ENCODE measurements around the gene CHRNA9. TPM values are rescaled to one million over a fixed set of nuclear protein-coding genes. Genes with fewer than 3 reads are reported as not detected.

The CHRNA9 gene
- total and polyA plus RNA-seq, 2 of the 13 experiments (the other 11 are each of a cell fraction or from before 2014, with no cell fraction given), result not detected

DNA sequence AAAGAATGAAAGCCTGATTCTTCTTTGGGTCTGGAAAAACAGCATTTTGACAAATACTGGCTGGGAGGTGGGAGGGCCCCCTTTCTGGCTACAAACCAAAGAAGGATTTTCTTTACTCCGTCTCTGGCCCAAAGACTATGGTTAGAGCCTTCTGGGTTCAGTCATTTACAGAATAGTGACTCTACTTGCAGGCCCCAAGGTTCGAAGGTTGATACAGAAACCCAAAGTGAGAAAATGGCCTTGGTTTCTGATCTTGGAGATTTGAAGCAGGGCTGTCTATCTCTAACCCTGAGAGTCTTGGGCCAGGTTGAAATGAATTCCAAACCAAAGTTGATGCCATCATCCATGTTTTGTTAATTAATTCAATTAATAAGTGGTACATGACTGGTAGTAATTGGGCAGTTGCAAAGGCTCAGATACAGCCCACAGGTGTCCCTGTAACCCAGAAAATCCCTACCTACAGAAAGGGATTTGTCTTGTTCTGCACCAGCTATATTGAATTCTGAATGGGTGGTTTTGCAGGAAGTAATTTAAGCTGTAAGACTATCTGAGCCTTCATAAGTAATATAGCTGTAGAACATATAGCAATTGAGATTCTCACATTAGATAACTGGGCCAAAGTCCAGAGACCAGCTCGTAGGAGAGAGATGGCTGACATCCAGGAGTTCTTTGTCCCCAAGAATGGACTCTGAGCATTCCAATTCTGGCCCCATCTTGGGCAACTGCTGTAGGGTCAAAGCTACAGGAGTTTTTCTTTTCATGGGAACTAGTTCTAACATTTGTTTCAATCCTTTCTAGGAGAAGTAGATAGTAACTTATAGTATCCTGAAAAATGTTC lies 34.5 kb downstream of the CHRNA9 start (continued):
- TF ChIP-seq, protein P1, sequence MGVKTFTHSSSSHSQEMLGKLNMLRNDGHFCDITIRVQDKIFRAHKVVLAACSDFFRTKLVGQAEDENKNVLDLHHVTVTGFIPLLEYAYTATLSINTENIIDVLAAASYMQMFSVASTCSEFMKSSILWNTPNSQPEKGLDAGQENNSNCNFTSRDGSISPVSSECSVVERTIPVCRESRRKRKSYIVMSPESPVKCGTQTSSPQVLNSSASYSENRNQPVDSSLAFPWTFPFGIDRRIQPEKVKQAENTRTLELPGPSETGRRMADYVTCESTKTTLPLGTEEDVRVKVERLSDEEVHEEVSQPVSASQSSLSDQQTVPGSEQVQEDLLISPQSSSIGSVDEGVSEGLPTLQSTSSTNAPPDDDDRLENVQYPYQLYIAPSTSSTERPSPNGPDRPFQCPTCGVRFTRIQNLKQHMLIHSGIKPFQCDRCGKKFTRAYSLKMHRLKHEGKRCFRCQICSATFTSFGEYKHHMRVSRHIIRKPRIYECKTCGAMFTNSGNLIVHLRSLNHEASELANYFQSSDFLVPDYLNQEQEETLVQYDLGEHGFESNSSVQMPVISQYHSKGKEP (CRISPR knock-in tag; IDR thresholded peaks at IDR 0.05), result no peak
- TF ChIP-seq FOXM1 (CRISPR knock-in tag; IDR thresholded peaks at IDR 0.05), result no peak
- no peak for TF ChIP-seq MIER2 (CRISPR knock-in tag; IDR thresholded peaks at IDR 0.05)
- TF ChIP-seq, protein P2, sequence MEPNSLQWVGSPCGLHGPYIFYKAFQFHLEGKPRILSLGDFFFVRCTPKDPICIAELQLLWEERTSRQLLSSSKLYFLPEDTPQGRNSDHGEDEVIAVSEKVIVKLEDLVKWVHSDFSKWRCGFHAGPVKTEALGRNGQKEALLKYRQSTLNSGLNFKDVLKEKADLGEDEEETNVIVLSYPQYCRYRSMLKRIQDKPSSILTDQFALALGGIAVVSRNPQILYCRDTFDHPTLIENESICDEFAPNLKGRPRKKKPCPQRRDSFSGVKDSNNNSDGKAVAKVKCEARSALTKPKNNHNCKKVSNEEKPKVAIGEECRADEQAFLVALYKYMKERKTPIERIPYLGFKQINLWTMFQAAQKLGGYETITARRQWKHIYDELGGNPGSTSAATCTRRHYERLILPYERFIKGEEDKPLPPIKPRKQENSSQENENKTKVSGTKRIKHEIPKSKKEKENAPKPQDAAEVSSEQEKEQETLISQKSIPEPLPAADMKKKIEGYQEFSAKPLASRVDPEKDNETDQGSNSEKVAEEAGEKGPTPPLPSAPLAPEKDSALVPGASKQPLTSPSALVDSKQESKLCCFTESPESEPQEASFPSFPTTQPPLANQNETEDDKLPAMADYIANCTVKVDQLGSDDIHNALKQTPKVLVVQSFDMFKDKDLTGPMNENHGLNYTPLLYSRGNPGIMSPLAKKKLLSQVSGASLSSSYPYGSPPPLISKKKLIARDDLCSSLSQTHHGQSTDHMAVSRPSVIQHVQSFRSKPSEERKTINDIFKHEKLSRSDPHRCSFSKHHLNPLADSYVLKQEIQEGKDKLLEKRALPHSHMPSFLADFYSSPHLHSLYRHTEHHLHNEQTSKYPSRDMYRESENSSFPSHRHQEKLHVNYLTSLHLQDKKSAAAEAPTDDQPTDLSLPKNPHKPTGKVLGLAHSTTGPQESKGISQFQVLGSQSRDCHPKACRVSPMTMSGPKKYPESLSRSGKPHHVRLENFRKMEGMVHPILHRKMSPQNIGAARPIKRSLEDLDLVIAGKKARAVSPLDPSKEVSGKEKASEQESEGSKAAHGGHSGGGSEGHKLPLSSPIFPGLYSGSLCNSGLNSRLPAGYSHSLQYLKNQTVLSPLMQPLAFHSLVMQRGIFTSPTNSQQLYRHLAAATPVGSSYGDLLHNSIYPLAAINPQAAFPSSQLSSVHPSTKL (CRISPR knock-in tag; IDR thresholded peaks at IDR 0.05), result peak; percentile 76
- TF ChIP-seq, protein P3, sequence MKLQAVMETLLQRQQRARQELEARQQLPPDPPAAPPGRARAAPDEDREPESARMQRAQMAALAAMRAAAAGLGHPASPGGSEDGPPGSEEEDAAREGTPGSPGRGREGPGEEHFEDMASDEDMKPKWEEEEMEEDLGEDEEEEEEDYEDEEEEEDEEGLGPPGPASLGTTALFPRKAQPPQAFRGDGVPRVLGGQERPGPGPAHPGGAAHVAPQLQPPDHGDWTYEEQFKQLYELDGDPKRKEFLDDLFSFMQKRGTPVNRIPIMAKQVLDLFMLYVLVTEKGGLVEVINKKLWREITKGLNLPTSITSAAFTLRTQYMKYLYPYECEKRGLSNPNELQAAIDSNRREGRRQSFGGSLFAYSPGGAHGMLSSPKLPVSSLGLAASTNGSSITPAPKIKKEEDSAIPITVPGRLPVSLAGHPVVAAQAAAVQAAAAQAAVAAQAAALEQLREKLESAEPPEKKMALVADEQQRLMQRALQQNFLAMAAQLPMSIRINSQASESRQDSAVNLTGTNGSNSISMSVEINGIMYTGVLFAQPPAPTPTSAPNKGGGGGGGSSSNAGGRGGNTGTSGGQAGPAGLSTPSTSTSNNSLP (IDR thresholded peaks at IDR 0.05; ENCODE audit: low read depth, low read length), result peak; percentile 46; the same call in 1 of the 2 replicates
- 0 out of 2 replicates have a peak, but pooled peaks have one; percentile 7 for TF ChIP-seq RARA (CRISPR knock-in tag; IDR thresholded peaks at IDR 0.05)
- TF ChIP-seq SRF (IDR thresholded peaks at IDR 0.05; ENCODE audit: low read depth, low read length), result no peak
- TF ChIP-seq ZNF30 (CRISPR knock-in tag; IDR thresholded peaks at IDR 0.05), result no peak
- TF ChIP-seq, protein P4, sequence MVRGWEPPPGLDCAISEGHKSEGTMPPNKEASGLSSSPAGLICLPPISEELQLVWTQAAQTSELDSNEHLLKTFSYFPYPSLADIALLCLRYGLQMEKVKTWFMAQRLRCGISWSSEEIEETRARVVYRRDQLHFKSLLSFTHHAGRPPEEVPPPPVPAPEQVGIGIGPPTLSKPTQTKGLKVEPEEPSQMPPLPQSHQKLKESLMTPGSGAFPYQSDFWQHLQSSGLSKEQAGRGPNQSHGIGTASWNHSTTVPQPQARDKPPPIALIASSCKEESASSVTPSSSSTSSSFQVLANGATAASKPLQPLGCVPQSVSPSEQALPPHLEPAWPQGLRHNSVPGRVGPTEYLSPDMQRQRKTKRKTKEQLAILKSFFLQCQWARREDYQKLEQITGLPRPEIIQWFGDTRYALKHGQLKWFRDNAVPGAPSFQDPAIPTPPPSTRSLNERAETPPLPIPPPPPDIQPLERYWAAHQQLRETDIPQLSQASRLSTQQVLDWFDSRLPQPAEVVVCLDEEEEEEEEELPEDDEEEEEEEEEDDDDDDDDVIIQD (CRISPR knock-in tag; IDR thresholded peaks at IDR 0.05; ENCODE audit: low read depth), result peak; percentile 28; the same call in 1 of the 2 replicates
- TF ChIP-seq HNF4G (IDR thresholded peaks at IDR 0.05; ENCODE audit: borderline replicate concordance, low read depth, low read length), result peak; percentile 85
- TF ChIP-seq HNF4G (CRISPR knock-in tag; IDR thresholded peaks at IDR 0.05; ENCODE audit: borderline replicate concordance, low read depth), result no peak; the same call in 1 of the 2 replicates
- no peak for TF ChIP-seq ISX (CRISPR knock-in tag; conservative IDR thresholded peaks at IDR 0.05)
- 0 out of 2 replicates have a peak, but pooled peaks have one; percentile 30 for TF ChIP-seq NR2F6 (IDR thresholded peaks at IDR 0.05)
- TF ChIP-seq NR2F6 (CRISPR knock-in tag; IDR thresholded peaks at IDR 0.05), result 0 out of 2 replicates have a peak, but pooled peaks have one; percentile 18
- 0 out of 2 replicates have a peak, but pooled peaks have one; percentile 23 for TF ChIP-seq RCOR2 (CRISPR knock-in tag; IDR thresholded peaks at IDR 0.05)
- no peak for TF ChIP-seq ZNF496 (CRISPR knock-in tag; IDR thresholded peaks at IDR 0.05; ENCODE audit: insufficient replicate concordance)
- no peak for TF ChIP-seq CREM (IDR thresholded peaks at IDR 0.05)
- no peak for TF ChIP-seq CREM (CRISPR knock-in tag; IDR thresholded peaks at IDR 0.05)
- TF ChIP-seq MED13 (CRISPR knock-in tag; IDR thresholded peaks at IDR 0.05), result no peak
- TF ChIP-seq ZNF556 (CRISPR knock-in tag; IDR thresholded peaks at IDR 0.05; ENCODE audit: borderline replicate concordance), result no peak
- no peak for TF ChIP-seq SKI (IDR thresholded peaks at IDR 0.05; ENCODE audit: partially characterized antibody)
- TF ChIP-seq STAG1 (CRISPR knock-in tag; IDR thresholded peaks at IDR 0.05), result peak; percentile 52
- no peak for TF ChIP-seq ZNF615 (CRISPR knock-in tag; IDR thresholded peaks at IDR 0.05; ENCODE audit: borderline replicate concordance)
